H9 (cell line): ENCODE data around the gene BBS2. TPM values are rescaled to one million over a fixed set of nuclear protein-coding genes. Genes with fewer than 3 reads are reported as not detected.

Source experiments
- DNase-seq: peaks from one replicate; pipeline ENCODE4 v3.0.0-alpha.2; 2017
- H2AFZ ChIP-seq: one replicate; pipeline ENCODE4 v1.6.1; 2013; ENCODE audit warnings: mild to moderate bottlenecking, low read length, control low read depth, moderate library complexity
- H2AK5ac ChIP-seq: 2 replicates; pipeline ENCODE4 v1.6.1; 2013; ENCODE audit warnings: low read length, control low read depth, mixed read lengths; ENCODE audit not compliant: insufficient read length
- H2BK120ac ChIP-seq: one replicate; pipeline ENCODE4 v1.6.1; 2013; ENCODE audit warnings: low read depth, mild to moderate bottlenecking, low read length, control low read depth, inconsistent platforms; ENCODE audit not compliant: poor library complexity, severe bottlenecking
- H2BK12ac ChIP-seq: 2 replicates; pipeline ENCODE4 v1.6.1; 2013; ENCODE audit warnings: low read length, control low read depth, mixed read lengths, low read depth; ENCODE audit not compliant: insufficient read length
- H2BK15ac ChIP-seq: 2 replicates; pipeline ENCODE4 v1.6.1; 2013; ENCODE audit warnings: low read depth, low read length, control low read depth
- H2BK20ac ChIP-seq: one replicate; pipeline ENCODE4 v1.6.1; 2013; ENCODE audit warnings: low read depth, mild to moderate bottlenecking, low read length, control low read depth, inconsistent platforms; ENCODE audit not compliant: poor library complexity, severe bottlenecking
- H2BK5ac ChIP-seq: 2 replicates; pipeline ENCODE4 v1.6.1; 2013; ENCODE audit warnings: low read length, control low read depth, mixed read lengths; ENCODE audit not compliant: insufficient read length
- H3K14ac ChIP-seq: 2 replicates; pipeline ENCODE4 v1.6.1; 2013; ENCODE audit warnings: low read length, control low read depth; ENCODE audit not compliant: insufficient read depth
- H3K18ac ChIP-seq: 2 replicates; pipeline ENCODE4 v1.6.1; 2013; ENCODE audit warnings: low read depth, mild to moderate bottlenecking, mixed read lengths, low read length, control low read depth; ENCODE audit not compliant: insufficient read length
- H3K23ac ChIP-seq: 2 replicates; pipeline ENCODE4 v1.6.1; 2013; ENCODE audit warnings: low read length, control low read depth, mixed read lengths, low read depth; ENCODE audit not compliant: insufficient read length
- H3K23me2 ChIP-seq: 2 replicates; pipeline ENCODE4 v1.6.1; 2013; ENCODE audit warnings: low read depth, mild to moderate bottlenecking, mixed read lengths, low read length, control low read depth; ENCODE audit not compliant: insufficient read length, poor library complexity, severe bottlenecking
- H3K27ac ChIP-seq: 2 replicates; pipeline ENCODE4 v1.5.1; 2013; ENCODE audit warnings: low read length, control low read depth, mixed read lengths, low read depth; ENCODE audit not compliant: insufficient read length
- H3K27me3 ChIP-seq: 2 replicates; pipeline ENCODE4 v1.6.1; 2013; ENCODE audit warnings: low read length, control low read depth, inconsistent platforms; ENCODE audit not compliant: insufficient read depth
- H3K4ac ChIP-seq: 2 replicates; pipeline ENCODE4 v1.6.1; 2013; ENCODE audit warnings: low read depth, mild to moderate bottlenecking, control low read depth, inconsistent platforms, low read length, moderate library complexity
- H3K4me1 ChIP-seq: 2 replicates; pipeline ENCODE4 v1.6.1; 2013; ENCODE audit warnings: low read length, control low read depth, inconsistent platforms; ENCODE audit not compliant: insufficient read depth
- H3K4me2 ChIP-seq: 2 replicates; pipeline ENCODE4 v1.6.1; 2013; ENCODE audit warnings: low read length, control low read depth, mixed read lengths; ENCODE audit not compliant: insufficient read length, insufficient read depth
- H3K56ac ChIP-seq: 2 replicates; pipeline ENCODE4 v1.6.1; 2013; ENCODE audit warnings: low read depth, mild to moderate bottlenecking, mixed read lengths, low read length, control low read depth; ENCODE audit not compliant: insufficient read length
- H3K79me1 ChIP-seq: 2 replicates; pipeline ENCODE4 v1.6.1; 2013; ENCODE audit warnings: low read depth, mild to moderate bottlenecking, moderate library complexity, low read length, control low read depth, inconsistent platforms; ENCODE audit not compliant: insufficient read depth, poor library complexity, severe bottlenecking
- H3K79me2 ChIP-seq: 2 replicates; pipeline ENCODE4 v1.6.1; 2013; ENCODE audit warnings: low read length, control low read depth, inconsistent platforms; ENCODE audit not compliant: insufficient read depth
- H3K9ac ChIP-seq: 2 replicates; pipeline ENCODE4 v1.6.1; 2013; ENCODE audit warnings: low read length, control low read depth, mixed read lengths; ENCODE audit not compliant: insufficient read length; ENCODE audit errors: extremely low read depth
- H3K9me3 ChIP-seq: one replicate; pipeline ENCODE4 v1.6.1; 2013; ENCODE audit warnings: low read depth, low read length, inconsistent platforms; ENCODE audit not compliant: control insufficient read depth
- H3T11ph ChIP-seq: one replicate; pipeline ENCODE4 v1.6.1; 2013; ENCODE audit warnings: mild to moderate bottlenecking, low read length, control low read depth, inconsistent platforms
- H4K20me1 ChIP-seq: one replicate; pipeline ENCODE4 v1.6.1; 2013; ENCODE audit not compliant: control insufficient read depth, insufficient read length, insufficient read depth
- H4K5ac ChIP-seq: 2 replicates; pipeline ENCODE4 v1.6.1; 2013; ENCODE audit warnings: low read depth, mild to moderate bottlenecking, mixed read lengths, low read length, control low read depth; ENCODE audit not compliant: insufficient read length
- H4K8ac ChIP-seq: replicated peaks from 2 replicates; pipeline ENCODE4 v1.6.1; 2013; ENCODE audit warnings: low read length, control low read depth, mixed read lengths, low read depth; ENCODE audit not compliant: insufficient read length
- H4K91ac ChIP-seq: 2 replicates; pipeline ENCODE4 v1.6.1; 2013; ENCODE audit warnings: low read depth, mild to moderate bottlenecking, moderate library complexity, mixed read lengths, low read length, control low read depth; ENCODE audit not compliant: insufficient read length
- H3K27ac Mint-ChIP-seq, 3 experiments: 2 replicates in 2 of 3; 3 replicates in 1 of 3; pipeline ENCODE4 v1.8.0; 2020 to 2021; ENCODE audit warnings: mixed read lengths in 3 of 3, mild to moderate bottlenecking in 1 of 3, moderate library complexity in 1 of 3
- H3K27me3 Mint-ChIP-seq: 2 replicates; pipeline ENCODE4 v1.8.0; 2021; ENCODE audit warnings: low read depth, mild to moderate bottlenecking, moderate library complexity, mixed read lengths
- H3K36me3 Mint-ChIP-seq, 3 experiments: 2 replicates in 2 of 3; 3 replicates in 1 of 3; pipeline ENCODE4 v1.8.0; 2020 to 2021; ENCODE audit warnings: low read depth in 3 of 3, mixed read lengths in 3 of 3; ENCODE audit not compliant: insufficient read depth in 1 of 3
- H3K4me1 Mint-ChIP-seq, 2 experiments: 2 replicates each; pipeline ENCODE4 v1.8.0; 2020; ENCODE audit warnings: mixed read lengths in 2 of 2
- H3K4me3 Mint-ChIP-seq, 2 experiments: 2 replicates in 1 of 2; 3 replicates in 1 of 2; pipeline ENCODE4 v1.8.0; 2020 to 2021; ENCODE audit warnings: mild to moderate bottlenecking in 2 of 2, mixed read lengths in 2 of 2, moderate library complexity in 1 of 2
- H3K9me3 Mint-ChIP-seq, 2 experiments: 2 replicates in 1 of 2; 3 replicates in 1 of 2; pipeline ENCODE4 v1.8.0; 2020; ENCODE audit warnings: mild to moderate bottlenecking in 2 of 2, mixed read lengths in 2 of 2, moderate library complexity in 1 of 2
- CTCF ChIP-seq: fragments of 200-600 bp; sonication (generic); conservative IDR thresholded peaks from 3 replicates; pipeline ENCODE4 v1.8.0; 2021; ENCODE audit warnings: antibody characterized with exemption, mild to moderate bottlenecking
- WGBS: extraction: QIAGEN DNeasy Blood & Tissue Kit; methylation state at CpG from one replicate; pipeline ENCODE4 v1.1.7; 2013; ENCODE audit warnings: missing lambda C conversion rate, low lambda C conversion rate, mixed read lengths; ENCODE audit not compliant: insufficient read length; ENCODE audit errors: extremely low coverage; 5-methylcytosine and 5-hydroxymethylcytosine counted together
- total RNA-seq: library from RNA; stranded (reverse); gene quantifications from 2 replicates; pipeline ENCODE4 v1.2.1, GENCODE V29; 2021

Gene BBS2
- total RNA-seq, 1 experiment from 2014 or later: 13.1 TPM

- no peak overlapping the region for H3K27ac ChIP-seq
- H3K27ac Mint-ChIP-seq: no peak overlapping the region; a peak in 1 of 7 replicates
- no peaks in the 10 kb centered on the region for H3K36me3 Mint-ChIP-seq
- no peak overlapping the region for H3K4ac ChIP-seq
- H3K9me3 Mint-ChIP-seq: no peaks in the 10 kb centered on the region
- H3K4me1 ChIP-seq: no peaks in the 10 kb centered on the region
- H3K27me3 Mint-ChIP-seq: peaks cover 37% of the 10 kb centered on the region
- H3K79me2 ChIP-seq: no peaks in the 10 kb centered on the region
- no peak overlapping the region for H2BK5ac ChIP-seq
- H2BK15ac ChIP-seq: no peak overlapping the region
- H3K4me3 Mint-ChIP-seq: no peak overlapping the region
- H2BK120ac ChIP-seq: no peak overlapping the region
- H3K14ac ChIP-seq: no peak overlapping the region
- no peak overlapping the region for H2AFZ ChIP-seq
- DNase-seq: no peak
- H3K4me1 Mint-ChIP-seq: no peaks in the 10 kb centered on the region; a peak in 1 of 4 replicates
- WGBS: no CpG with 5 or more reads among the region's 1 CpG
- no peak overlapping the region for H4K5ac ChIP-seq
- no peak overlapping the region for H3K56ac ChIP-seq
- H3K9ac ChIP-seq: no peak overlapping the region
- no peak overlapping the region for H3K18ac ChIP-seq
- TF ChIP-seq CTCF: no peak
- H4K91ac ChIP-seq: no peak overlapping the region
- H3K4me2 ChIP-seq: no peak overlapping the region
- no peak overlapping the region for H2BK12ac ChIP-seq
- H4K20me1 ChIP-seq: no peaks in the 10 kb centered on the region
- no peak overlapping the region for H2AK5ac ChIP-seq
- H3K23me2 ChIP-seq: no peaks in the 10 kb centered on the region
- H3T11ph ChIP-seq: no peak overlapping the region
- no peaks in the 10 kb centered on the region for H3K9me3 ChIP-seq
- H4K8ac ChIP-seq: no peak overlapping the region
- no peak overlapping the region for H2BK20ac ChIP-seq
- H3K79me1 ChIP-seq: no peaks in the 10 kb centered on the region
- H3K27me3 ChIP-seq: no peaks in the 10 kb centered on the region
- no peak overlapping the region for H3K23ac ChIP-seq
Observed at GRCh38 chr16:56530872-56531271, 11.0 kb upstream of the BBS2 start.
